H1 (cell line): Measurements from ENCODE around the gene ARHGAP26. TPM values are rescaled to one million over a fixed set of nuclear protein-coding genes. Genes with fewer than 3 reads are reported as not detected.

Experiments
- CTCF ChIA-PET: fragments of 300-600 bp; sonication (Branson Sonifier 250); formaldehyde crosslinking; loops from one replicate; lab custom pipeline; 2021; ENCODE audit not compliant: partially characterized antibody; lab: Charles Lee
- POLR2A ChIA-PET: fragments of 300-600 bp; sonication (Branson Sonifier 250); formaldehyde crosslinking; loops from one replicate; lab custom pipeline; 2021; ENCODE audit warnings: inconsistent platforms; ENCODE audit not compliant: partially characterized antibody; lab: Charles Lee
- DNase-seq, 2 experiments: peaks; one replicate each; pipeline versions ENCODE4 v3.0.0 to v3.0.0-alpha.2; 2010 to 2022; ENCODE audit warnings: low spot score in 2 of 2, low read depth in 1 of 2, mixed read lengths in 1 of 2
- FAIRE-seq: peaks from 2 replicates; lab custom pipeline; 2011; peaks lifted over from hg19 to GRCh38; lab: Jason Lieb, UNC
- H2AFZ ChIP-seq: 2 replicates; pipeline ENCODE4 v1.8.1; 2012; ENCODE audit warnings: low read length, inconsistent platforms
- H2AK5ac ChIP-seq: 2 replicates; pipeline ENCODE4 v1.6.1; 2013; ENCODE audit warnings: low read depth, low read length
- H2BK120ac ChIP-seq: replicated peaks from 2 replicates; pipeline ENCODE3; 2013; ENCODE audit warnings: low read depth, low read length, inconsistent platforms
- H2BK12ac ChIP-seq: 2 replicates; pipeline ENCODE4 v1.6.1; 2013; ENCODE audit warnings: low read depth, low read length
- H2BK15ac ChIP-seq: 2 replicates; pipeline ENCODE4 v1.6.1; 2013; ENCODE audit warnings: low read length
- H2BK20ac ChIP-seq: 2 replicates; pipeline ENCODE4 v1.6.1; 2013; ENCODE audit warnings: low read length
- H2BK5ac ChIP-seq: 2 replicates; pipeline ENCODE4 v1.6.1; 2013; ENCODE audit warnings: low read depth, low read length
- H3K14ac ChIP-seq: 2 replicates; pipeline ENCODE4 v1.6.1; 2013; ENCODE audit warnings: inconsistent platforms; ENCODE audit not compliant: insufficient read length
- H3K18ac ChIP-seq: 2 replicates; pipeline ENCODE4 v1.6.1; 2013; ENCODE audit warnings: low read length; ENCODE audit errors: extremely low read depth
- H3K23ac ChIP-seq: 2 replicates; pipeline ENCODE4 v1.6.1; 2013; ENCODE audit warnings: inconsistent platforms; ENCODE audit not compliant: insufficient read length
- H3K23me2 ChIP-seq: 2 replicates; pipeline ENCODE4 v1.6.1; 2013; ENCODE audit warnings: low read depth, low read length
- H3K27ac ChIP-seq: 2 replicates; pipeline ENCODE4 v1.6.1; 2011; ENCODE audit warnings: low read depth, low read length, inconsistent platforms
- H3K27me3 ChIP-seq, 4 experiments: replicated peaks in 1 of 4; 1 replicate in 1 of 4; 2 replicates in 3 of 4; pipeline versions ENCODE4 v1.6.1 to v1.8.1; 2011 to 2013; ENCODE audit warnings: low read length in 3 of 4, mild to moderate bottlenecking in 3 of 4, inconsistent platforms in 2 of 4, mixed read lengths in 2 of 4, moderate library complexity in 1 of 4; ENCODE audit not compliant: control insufficient read depth in 3 of 4, insufficient read depth in 3 of 4; ENCODE audit errors: extremely low read depth in 1 of 4
- H3K36me3 ChIP-seq, 4 experiments: 2 replicates each; pipeline versions ENCODE4 v1.6.1 to v1.8.1; 2011 to 2013; ENCODE audit warnings: mild to moderate bottlenecking in 4 of 4, low read length in 3 of 4, moderate library complexity in 2 of 4, control low read depth in 1 of 4, inconsistent platforms in 1 of 4; ENCODE audit not compliant: insufficient read depth in 4 of 4, control insufficient read depth in 2 of 4
- H3K4ac ChIP-seq: replicated peaks from 2 replicates; pipeline ENCODE3; 2013; ENCODE audit warnings: low read length, low read depth, mixed read lengths, inconsistent platforms; ENCODE audit not compliant: insufficient read length
- H3K4me1 ChIP-seq, 4 experiments: replicated peaks in 1 of 4; 1 replicate in 1 of 4; 2 replicates in 3 of 4; pipeline versions ENCODE4 v1.6.1 to v1.8.1; 2011 to 2013; ENCODE audit warnings: low read length in 3 of 4, inconsistent platforms in 2 of 4, mixed read lengths in 1 of 4; ENCODE audit not compliant: insufficient read depth in 4 of 4, control insufficient read depth in 3 of 4
- H3K4me2 ChIP-seq, 2 experiments: 2 replicates each; pipeline versions ENCODE4 v1.6.1 to v1.8.1; 2011 to 2013; ENCODE audit warnings: low read depth in 2 of 2, low read length in 2 of 2, control low read depth in 1 of 2, inconsistent platforms in 1 of 2, mild to moderate bottlenecking in 1 of 2; ENCODE audit not compliant: insufficient read depth in 1 of 2
- H3K4me3 ChIP-seq, 4 experiments: fragments of 200-600, 300-600 bp in 1 of 4; sonication (generic), shearing (Covaris generic), sonication (Bioruptor Twin) in 1 of 4; 2 replicates each; pipeline versions ENCODE4 v1.5.1 to v1.8.1; 2011 to 2016; ENCODE audit warnings: low read length in 4 of 4, low read depth in 3 of 4, control low read depth in 2 of 4, inconsistent platforms in 2 of 4, mild to moderate bottlenecking in 2 of 4, mixed read lengths in 1 of 4, moderate library complexity in 1 of 4; ENCODE audit not compliant: insufficient read depth in 2 of 4; ENCODE audit errors: extremely low read depth in 1 of 4
- H3K56ac ChIP-seq: replicated peaks from 2 replicates; pipeline ENCODE3; 2013; ENCODE audit warnings: low read depth, mild to moderate bottlenecking, mixed read lengths, low read length, inconsistent platforms; ENCODE audit not compliant: insufficient read length
- H3K79me1 ChIP-seq: 2 replicates; pipeline ENCODE4 v1.6.1; 2013; ENCODE audit warnings: low read depth, low read length, control low read depth
- H3K79me2 ChIP-seq, 2 experiments: 2 replicates each; pipeline versions ENCODE4 v1.6.1 to v1.8.1; 2012 to 2013; ENCODE audit warnings: low read length in 2 of 2, mild to moderate bottlenecking in 2 of 2, inconsistent platforms in 1 of 2; ENCODE audit not compliant: insufficient read depth in 2 of 2, control insufficient read depth in 1 of 2
- H3K9ac ChIP-seq, 4 experiments: replicated peaks in 1 of 4; 1 replicate in 1 of 4; 2 replicates in 3 of 4; pipeline versions ENCODE4 v1.6.1 to v1.8.1; 2011 to 2013; ENCODE audit warnings: low read depth in 3 of 4, low read length in 3 of 4, control low read depth in 2 of 4, mild to moderate bottlenecking in 2 of 4, moderate library complexity in 2 of 4, inconsistent platforms in 1 of 4; ENCODE audit errors: extremely low read depth in 1 of 4
- H3K9me3 ChIP-seq, 2 experiments: 2 replicates each; pipeline versions ENCODE4 v1.6.1 to v1.8.1; 2012 to 2013; ENCODE audit warnings: mild to moderate bottlenecking in 2 of 2, moderate library complexity in 2 of 2, control low read depth in 1 of 2, inconsistent platforms in 1 of 2, low read depth in 1 of 2, low read length in 1 of 2, mixed read lengths in 1 of 2; ENCODE audit not compliant: insufficient read depth in 2 of 2
- H4K20me1 ChIP-seq, 2 experiments: replicated peaks in 1 of 2; 2 replicates each; pipeline versions ENCODE3 to v1.8.1; 2011 to 2013; ENCODE audit warnings: inconsistent platforms in 2 of 2, low read length in 2 of 2, mild to moderate bottlenecking in 1 of 2; ENCODE audit not compliant: insufficient read depth in 2 of 2, control insufficient read depth in 1 of 2
- H4K5ac ChIP-seq: 2 replicates; pipeline ENCODE4 v1.6.1; 2013; ENCODE audit warnings: low read length, low read depth, mixed read lengths, inconsistent platforms; ENCODE audit not compliant: insufficient read length
- H4K8ac ChIP-seq: 2 replicates; pipeline ENCODE4 v1.8.0; 2013; ENCODE audit warnings: mild to moderate bottlenecking, moderate library complexity, low read length, inconsistent platforms; ENCODE audit not compliant: insufficient read depth; ENCODE audit errors: extremely low read depth
- H4K91ac ChIP-seq: replicated peaks from 2 replicates; pipeline ENCODE3; 2013; ENCODE audit warnings: low read length, mixed read lengths, inconsistent platforms; ENCODE audit not compliant: insufficient read length
- CBX5 ChIP-seq: fragments of 300-800, 300-1000 bp; sonication (generic); IDR thresholded peaks from 2 replicates; pipeline ENCODE4 v1.7.1; 2016; ENCODE audit warnings: antibody characterized with exemption, low read length, low read depth
- CBX8 ChIP-seq: fragments of 300-800, 300-1000 bp; sonication (generic); IDR thresholded peaks from 2 replicates; pipeline ENCODE4 v1.7.1; 2016; ENCODE audit warnings: low read depth, low read length, borderline replicate concordance
- CEBPB ChIP-seq: IDR thresholded peaks from 2 replicates; pipeline ENCODE4 v1.6.1; 2012; ENCODE audit warnings: low read depth, low read length
- CHD1 ChIP-seq: IDR thresholded peaks from 2 replicates; pipeline ENCODE4 v1.6.1; 2012; ENCODE audit warnings: low read depth, low read length, improper control_type of control experiment
- CREB1 ChIP-seq: IDR thresholded peaks from 2 replicates; pipeline ENCODE4 v1.6.1; 2012; ENCODE audit warnings: inconsistent platforms
- EZH2 ChIP-seq: fragments of 200-600 bp; sonication (generic); IDR thresholded peaks from 2 replicates; pipeline ENCODE4 v1.7.1; 2012; ENCODE audit warnings: low read depth, mild to moderate bottlenecking, moderate library complexity, low read length, inconsistent platforms; ENCODE audit not compliant: severe bottlenecking
- GTF2F1 ChIP-seq: IDR thresholded peaks from 2 replicates; pipeline ENCODE4 v1.6.1; 2012; ENCODE audit warnings: low read depth, low read length, improper control_type of control experiment, borderline replicate concordance
- JUN ChIP-seq: IDR thresholded peaks from 2 replicates; pipeline ENCODE4 v1.6.1; 2011; ENCODE audit warnings: low read depth, mild to moderate bottlenecking, improper control_type of control experiment, low read length
- KDM1A ChIP-seq: fragments of 200-600, 300-600 bp; sonication (generic); IDR thresholded peaks from 2 replicates; pipeline ENCODE4 v1.7.1; 2016; ENCODE audit warnings: mild to moderate bottlenecking, low read length, borderline replicate concordance
- POLR2AphosphoS5 ChIP-seq: IDR thresholded peaks from 2 replicates; pipeline ENCODE4 v1.6.1; 2011; ENCODE audit warnings: low read depth, low read length
- POU5F1 ChIP-seq: IDR thresholded peaks from 2 replicates; pipeline ENCODE4 v1.6.1; 2011; ENCODE audit warnings: low read depth, mild to moderate bottlenecking, low read length, moderate library complexity
- SP1 ChIP-seq: IDR thresholded peaks from 2 replicates; pipeline ENCODE4 v1.6.1; 2011; ENCODE audit warnings: low read depth, low read length
- TAF1 ChIP-seq: IDR thresholded peaks from 2 replicates; pipeline ENCODE4 v1.6.1; 2011; ENCODE audit warnings: mild to moderate bottlenecking, low read depth, low read length
- TBP ChIP-seq: IDR thresholded peaks from 2 replicates; pipeline ENCODE4 v1.6.1; 2011; ENCODE audit warnings: low read depth, low read length, improper control_type of control experiment
- WGBS, 2 experiments: shearing (Covaris generic) in 1 of 2; methylation state at CpG; one replicate each; pipeline versions ENCODE4 v1.1.6 to v1.1.7; 2013 to 2015; ENCODE audit warnings: low lambda C conversion rate in 2 of 2, mixed read lengths in 2 of 2, inconsistent platforms in 1 of 2, low coverage in 1 of 2, missing lambda C conversion rate in 1 of 2; ENCODE audit not compliant: insufficient replicate concordance in 2 of 2, insufficient coverage in 1 of 2, insufficient read length in 1 of 2; ENCODE audit errors: extremely low coverage in 1 of 2, missing lambda C conversion rate in 1 of 2; 5-methylcytosine and 5-hydroxymethylcytosine counted together
- polyA plus RNA-seq, 7 experiments: library from polyadenylated mRNA; depleted of rRNA in 3 of 7; stranded (reverse) in 5 of 7; unstranded in 2 of 7; fragments of >200 nt in 5 of 7; fragments of 200-250 nt in 2 of 7; gene quantifications; 1 replicate in 5 of 7; 2 replicates in 1 of 7; 4 replicates in 1 of 7; pipeline versions ENCODE4 v1.2.1 to v1.2.3, GENCODE V29; 2011 to 2013; ENCODE audit warnings: missing spikeins in 2 of 7, mixed read lengths in 2 of 7
- total RNA-seq: library from RNA; stranded (reverse); fragmentation: NEBNext Ultra II Directional; extraction: Animal tissue kit (Norgen Biotek cat#: 25700); gene quantifications from 2 replicates; pipeline ENCODE4 v1.2.1, GENCODE V29; 2021

ARHGAP26 gene
- total and polyA plus RNA-seq, 2 of the 8 experiments (the other 6 are each of a cell fraction or from before 2014, with no cell fraction given): 7.1 to 24.8 TPM

- H2BK20ac ChIP-seq: no peak overlapping the region
- no peak overlapping the region for H3K56ac ChIP-seq
- no peak overlapping the region for H3K18ac ChIP-seq
- no peak overlapping the region for H4K91ac ChIP-seq
- no peak overlapping the region for H2BK12ac ChIP-seq
- ChIA-PET POLR2A (no interaction called here), CTCF (interaction anchor here (1.1 kb wide), 1 partner anchor 22 kb away, joined by 3 read pairs; no protein-coding TSS in a partner anchor)
- H3K23ac ChIP-seq: no peak overlapping the region
- no peak overlapping the region for H3K27ac ChIP-seq
- WGBS, 2 experiments: 93% methylated on average over 4 of the region's 4 CpGs; no CpG with 5 or more reads in 1 of the 2 experiments
- H2BK15ac ChIP-seq: no peak overlapping the region
- no peak overlapping the region for H2BK120ac ChIP-seq
- H4K8ac ChIP-seq: no peak overlapping the region
- no peaks in the 10 kb centered on the region for H3K36me3 ChIP-seq
- no peak overlapping the region for H4K5ac ChIP-seq
- no peaks in the 10 kb centered on the region for H3K23me2 ChIP-seq
- H2AK5ac ChIP-seq: no peak overlapping the region
- peaks cover 0 to 3% of the 10 kb centered on the region in 2 experiments for H4K20me1 ChIP-seq
- H3K14ac ChIP-seq: no peak overlapping the region
- H3K27me3 ChIP-seq: no peaks in the 10 kb centered on the region
- no peak overlapping the region for H3K4me2 ChIP-seq
- H3K79me2 ChIP-seq: peaks cover 0 to 22% of the 10 kb centered on the region in 2 experiments; a peak in 2 of 4 replicates
- peaks cover 7% of the 10 kb centered on the region for H3K79me1 ChIP-seq
- H2BK5ac ChIP-seq: no peak overlapping the region
- no peak overlapping the region for H3K9ac ChIP-seq
- no peak overlapping the region for H3K4ac ChIP-seq
- no peak for DNase-seq
- no peak for FAIRE-seq
- peaks cover 0 to 13% (median 7%) of the 10 kb centered on the region in 4 experiments; a peak in 5 of 7 replicates for H3K4me1 ChIP-seq
- no peak overlapping the region for H2AFZ ChIP-seq
- H3K4me3 ChIP-seq: no peak overlapping the region
- no peaks in the 10 kb centered on the region for H3K9me3 ChIP-seq
- TF ChIP-seq EZH2 (no peak), CREB1 (no peak), JUN (no peak), CHD1 (no peak), SP1 (no peak), TAF1 (no peak), GTF2F1 (no peak), POU5F1 (no peak), KDM1A (no peak), CBX5 (no peak), TBP (no peak), CBX8 (no peak), CEBPB (no peak), POLR2AphosphoS5 (no peak)
Observed at GRCh38 chr5:142819825-142820224, 49.6 kb downstream of the ARHGAP26 start.
